ENCODE measurements around the gene TGFBR3.

TGFBR3 gene

DNA sequence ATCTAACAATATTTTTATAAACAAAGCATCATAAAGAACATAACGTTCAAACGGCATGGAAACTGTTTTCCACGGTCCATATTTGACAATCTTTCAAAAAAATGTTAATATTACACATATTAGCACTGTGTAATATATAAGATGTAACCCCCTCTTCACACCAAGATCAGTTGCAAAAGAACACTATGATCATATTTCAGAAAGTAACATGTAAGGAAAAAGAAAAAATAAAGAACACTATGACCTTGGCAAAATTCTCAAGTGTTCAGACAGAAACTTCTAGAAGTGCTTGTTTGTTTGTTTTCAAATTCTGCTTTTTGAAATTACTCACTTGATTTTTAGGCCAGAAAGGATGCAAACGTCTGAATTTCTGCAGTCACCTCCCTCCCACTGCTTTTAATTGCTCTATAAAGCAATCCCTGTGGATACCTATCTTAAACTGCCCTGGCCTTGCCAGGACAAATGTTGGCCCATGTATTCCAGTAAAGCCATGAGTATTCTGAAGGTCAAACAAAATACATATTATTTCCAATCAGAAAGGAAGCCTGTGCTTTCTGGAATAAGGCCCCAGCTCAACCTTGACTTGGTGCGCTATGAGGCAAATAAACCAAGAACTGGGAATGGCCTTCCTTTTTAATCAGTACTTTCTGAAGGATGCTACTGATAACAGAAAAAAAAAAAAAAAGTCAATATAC, 68.6 kb downstream of the TGFBR3 start:
- in situ Hi-C loops (cut with MboI; ENCODE audit: low sequenced_read_pairs) = no loop called here
- H3K27me3 ChIP-seq (ENCODE audit: low read depth) = no peaks in the 10 kb centered on the region

DNA sequence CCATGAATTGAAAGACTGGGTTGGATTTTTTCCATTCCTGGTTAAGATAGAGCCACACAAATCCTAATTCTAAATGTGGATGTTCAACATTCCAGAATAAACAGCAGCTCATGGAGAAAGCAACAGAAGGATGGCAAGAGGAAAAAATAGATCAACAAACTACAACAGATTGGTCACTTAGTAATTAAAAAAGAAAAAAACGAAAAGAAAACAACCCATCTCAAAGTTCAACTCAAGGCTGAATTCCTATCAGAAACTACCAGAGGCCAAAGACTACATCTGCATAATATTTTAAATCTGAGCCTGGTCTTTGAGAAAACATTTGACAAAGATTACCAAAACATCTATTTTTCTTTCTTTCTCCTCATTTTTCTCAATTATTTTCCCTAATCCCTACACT, 69.9 kb downstream of the TGFBR3 start:
- Histone ChIP-seq H3K27me3 (ENCODE audit: low read depth) (no peaks in the 10 kb centered on the region), H3K36me3 (replicated peaks) (no peaks in the 10 kb centered on the region), H3K4me3 (no peak overlapping the region), H3K9me3 (no peaks in the 10 kb centered on the region), H3K4me1 (peaks cover 18% of the 10 kb centered on the region)
- DNase-seq (ENCODE audit: low spot score in 2 of 2) = no peak
- in situ Hi-C loops (cut with MboI; ENCODE audit: low sequenced_read_pairs) = no loop called here

More for the DNA sequence above, 68.6 kb downstream of the TGFBR3 start:
- Histone ChIP-seq H3K36me3 (replicated peaks) (no peaks in the 10 kb centered on the region), H3K4me3 (no peak overlapping the region), H3K4me1 (peaks cover 12% of the 10 kb centered on the region), H3K9me3 (no peaks in the 10 kb centered on the region)
- no peak for DNase-seq (ENCODE audit: low spot score in 2 of 2)

DNA sequence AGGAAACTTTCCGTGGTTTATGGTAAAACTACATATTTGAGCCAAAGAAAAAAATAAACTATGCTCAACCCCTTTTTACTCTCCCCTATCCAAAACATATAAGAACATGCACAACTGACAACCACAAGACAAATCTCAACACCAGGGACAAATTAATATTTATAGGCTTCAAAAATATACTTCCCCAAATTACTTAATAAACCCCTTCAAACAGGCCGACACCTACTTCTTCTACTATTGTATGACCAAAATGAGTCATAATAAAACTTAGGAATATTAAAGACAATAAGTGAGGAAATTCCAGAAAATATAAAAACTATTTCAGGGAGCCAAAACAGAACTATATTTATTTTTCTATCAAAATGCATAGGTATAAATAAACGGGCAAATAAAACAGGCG, 71.5 kb downstream of the TGFBR3 start:
- Histone ChIP-seq H3K27me3 (ENCODE audit: low read depth) (no peaks in the 10 kb centered on the region), H3K36me3 (replicated peaks) (no peaks in the 10 kb centered on the region), H3K4me1 (peaks cover 11% of the 10 kb centered on the region), H3K4me3 (no peak overlapping the region), H3K9me3 (no peaks in the 10 kb centered on the region)
- DNase-seq (ENCODE audit: low spot score in 2 of 2) = no peak
- in situ Hi-C loops (cut with MboI; ENCODE audit: low sequenced_read_pairs) = no loop called here

DNA sequence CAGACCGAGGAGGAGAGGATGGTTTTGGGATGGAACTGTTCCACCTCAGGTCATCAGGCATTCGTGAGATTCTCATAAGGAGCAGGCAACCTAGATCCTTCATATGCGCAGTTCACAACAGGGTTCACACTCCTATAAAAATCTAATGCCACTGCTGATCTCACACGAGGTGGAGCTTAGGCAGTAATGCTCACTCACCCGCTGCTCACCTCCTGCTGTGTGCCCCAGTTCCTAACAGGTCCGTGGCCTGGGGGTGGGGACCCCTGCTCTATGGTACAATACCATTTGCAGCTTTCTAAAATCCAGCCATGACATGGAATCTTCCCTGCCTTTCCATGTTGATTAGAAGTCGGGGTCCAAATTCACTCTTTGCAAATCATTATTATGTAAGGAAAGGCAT, 72.1 kb downstream of the TGFBR3 start:
- H3K4me1 ChIP-seq = peaks cover 9% of the 10 kb centered on the region
- H3K27me3 ChIP-seq (ENCODE audit: low read depth) = no peaks in the 10 kb centered on the region
- H3K9me3 ChIP-seq = no peaks in the 10 kb centered on the region
- no peak overlapping the region for H3K4me3 ChIP-seq
- no peak for DNase-seq (ENCODE audit: low spot score in 2 of 2)
- H3K36me3 ChIP-seq (replicated peaks) = no peaks in the 10 kb centered on the region
- in situ Hi-C loops (cut with MboI; ENCODE audit: low sequenced_read_pairs) = no loop called here

DNA sequence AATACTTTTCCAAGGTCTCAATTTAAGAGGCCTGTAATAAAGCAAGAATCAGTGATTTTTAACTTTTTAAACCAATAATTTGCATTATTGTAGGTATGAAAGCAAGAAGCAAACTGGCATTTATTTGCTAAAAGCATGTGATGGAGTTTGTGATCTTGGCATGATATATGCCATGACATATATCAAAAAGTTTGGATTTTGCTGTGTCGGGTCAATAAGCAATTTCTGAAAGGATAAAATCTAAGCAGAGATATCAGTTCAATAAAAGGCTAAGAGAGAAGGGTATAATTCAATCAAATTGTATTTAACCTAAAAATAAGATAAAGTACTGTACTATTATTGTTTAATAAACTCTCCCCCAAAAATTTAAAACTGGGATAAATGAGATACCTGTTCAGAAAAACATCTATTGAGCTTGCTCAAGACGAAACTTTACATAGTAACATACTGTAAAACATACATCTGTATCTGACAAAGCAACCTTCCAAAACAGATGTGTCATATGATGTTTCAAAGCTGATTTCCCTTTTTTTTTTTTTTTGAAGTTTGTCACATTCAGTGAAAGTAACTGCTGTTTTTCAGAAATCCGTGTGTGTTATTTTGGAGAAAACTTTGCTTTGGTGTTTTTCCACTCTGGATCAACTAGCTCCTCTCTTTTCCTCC, 74.5 kb downstream of the TGFBR3 start:
- no peaks in the 10 kb centered on the region for H3K36me3 ChIP-seq (replicated peaks)
- no peak for DNase-seq (ENCODE audit: low spot score in 2 of 2)
- H3K27me3 ChIP-seq (ENCODE audit: low read depth) = no peaks in the 10 kb centered on the region
- in situ Hi-C loops (cut with MboI; ENCODE audit: low sequenced_read_pairs) = no loop called here
- H3K9me3 ChIP-seq = no peaks in the 10 kb centered on the region
- H3K4me1 ChIP-seq = peaks cover 6% of the 10 kb centered on the region; the same call in 1 of the 2 replicates
- H3K4me3 ChIP-seq = no peak overlapping the region

DNA sequence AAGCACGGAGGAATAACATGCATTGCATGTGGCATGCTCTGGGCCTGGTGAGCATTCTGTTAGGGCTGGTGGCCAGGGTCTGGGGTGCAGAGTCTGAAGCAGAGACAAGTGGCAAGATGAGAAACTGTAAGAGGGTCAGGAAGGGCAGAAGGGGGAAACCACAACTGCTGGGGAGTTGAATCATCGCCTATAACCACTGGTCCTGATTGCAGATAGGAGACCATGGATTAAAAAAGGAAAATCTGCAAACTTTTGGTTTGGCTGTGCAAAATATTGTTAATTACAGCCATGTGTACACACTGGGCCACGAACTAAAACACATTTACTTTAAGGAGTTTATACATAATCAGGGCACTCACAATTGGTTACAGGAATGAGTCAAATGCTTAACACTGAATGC, 76.6 kb downstream of the TGFBR3 start:
- Histone ChIP-seq H3K36me3 (replicated peaks) (no peaks in the 10 kb centered on the region), H3K4me3 (no peak overlapping the region), H3K4me1 (peaks cover 6% of the 10 kb centered on the region; the same call in 1 of the 2 replicates), H3K27me3 (ENCODE audit: low read depth) (no peaks in the 10 kb centered on the region), H3K9me3 (no peaks in the 10 kb centered on the region)
- in situ Hi-C loops (cut with MboI; ENCODE audit: low sequenced_read_pairs) = no loop called here
- DNase-seq (ENCODE audit: low spot score in 2 of 2) = no peak

DNA sequence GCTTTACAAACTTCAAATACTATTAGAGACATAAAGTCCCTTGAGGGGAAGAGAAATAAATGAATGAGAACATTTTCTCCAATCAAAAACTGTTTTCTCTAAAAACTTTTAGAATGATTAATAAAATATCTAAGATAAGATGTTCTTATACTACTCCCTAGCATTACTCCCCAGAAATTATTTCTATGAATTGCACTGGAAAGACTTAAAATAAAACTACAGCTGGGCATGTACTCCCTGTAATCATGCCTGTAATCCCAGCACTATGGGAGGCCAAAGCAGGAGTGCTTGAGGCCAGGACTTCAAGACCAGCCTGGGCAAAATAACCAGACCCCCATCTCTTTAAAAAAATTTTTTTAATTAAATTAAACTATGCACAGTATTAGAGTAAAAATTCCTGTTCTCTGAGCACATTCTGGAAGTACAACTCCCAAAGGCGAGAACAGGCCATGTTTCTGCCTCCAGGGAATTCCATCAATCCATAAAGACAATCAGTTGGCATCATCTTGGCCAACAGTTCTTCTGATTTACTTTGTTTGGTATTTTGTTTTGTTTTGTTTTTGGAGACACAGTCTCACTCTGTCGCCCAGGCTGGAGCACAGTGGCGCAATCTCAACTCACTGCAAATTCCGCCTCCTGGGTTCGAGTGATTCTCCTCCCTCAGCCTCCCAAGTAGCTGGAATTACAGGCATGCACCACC, 77.9 kb downstream of the TGFBR3 start:
- Histone ChIP-seq H3K4me1 (peaks cover 6% of the 10 kb centered on the region; the same call in 1 of the 2 replicates), H3K9me3 (no peaks in the 10 kb centered on the region), H3K36me3 (replicated peaks) (no peaks in the 10 kb centered on the region), H3K27me3 (ENCODE audit: low read depth) (no peaks in the 10 kb centered on the region), H3K4me3 (no peak overlapping the region)
- DNase-seq (ENCODE audit: low spot score in 2 of 2) = no peak
- in situ Hi-C loops (cut with MboI; ENCODE audit: low sequenced_read_pairs) = no loop called here

DNA sequence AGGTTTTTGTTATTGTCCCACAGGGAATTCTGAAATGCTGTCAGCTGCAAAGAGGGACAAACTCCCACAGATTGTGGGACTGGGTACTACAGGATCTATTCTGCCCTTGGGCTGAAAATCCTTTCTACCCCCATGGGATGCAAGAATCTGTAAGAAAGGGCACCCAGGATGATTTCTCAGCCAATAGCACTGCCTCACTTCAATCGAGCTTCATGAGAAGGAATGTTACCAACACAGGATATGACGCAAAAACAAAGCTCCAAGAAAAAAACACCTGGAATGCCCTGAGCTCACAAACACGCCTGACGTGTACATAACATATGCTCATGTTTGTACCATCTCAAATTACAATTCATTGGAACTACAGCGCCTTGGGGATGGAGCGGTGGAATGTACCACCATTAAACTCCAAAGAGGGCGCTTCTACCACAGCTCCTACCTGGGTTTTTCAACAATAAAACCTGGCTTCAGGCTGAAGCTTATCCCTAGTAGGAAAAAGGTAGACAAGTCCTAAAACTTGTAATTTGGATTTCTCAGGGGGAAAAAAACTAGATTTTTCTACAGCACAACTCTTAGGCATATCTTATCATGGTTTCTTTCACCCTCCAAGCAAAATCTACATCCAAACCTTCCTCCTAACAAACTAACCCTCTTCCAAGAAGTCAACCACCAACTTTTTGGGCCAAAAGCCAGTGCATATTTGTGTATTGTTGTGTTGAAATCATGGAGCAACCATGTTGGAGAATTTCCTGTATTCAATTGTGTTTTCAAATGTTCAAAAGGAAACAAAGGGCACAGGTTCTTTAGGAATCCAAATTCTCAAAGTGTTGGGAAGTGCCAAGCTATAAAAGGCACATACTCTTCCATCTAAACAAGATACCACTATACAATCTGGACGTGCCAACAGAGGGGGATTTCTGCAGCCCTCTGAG, 78.9 kb downstream of the TGFBR3 start:
- in situ Hi-C loops (cut with MboI; ENCODE audit: low sequenced_read_pairs) = no loop called here
- DNase-seq (ENCODE audit: low spot score in 2 of 2) = no peak
- H3K4me1 ChIP-seq = peaks cover 3% of the 10 kb centered on the region; the same call in 1 of the 2 replicates
- H3K4me3 ChIP-seq = no peak overlapping the region
- H3K27me3 ChIP-seq (ENCODE audit: low read depth) = no peaks in the 10 kb centered on the region
- no peaks in the 10 kb centered on the region for H3K36me3 ChIP-seq (replicated peaks)
- no peaks in the 10 kb centered on the region for H3K9me3 ChIP-seq

DNA sequence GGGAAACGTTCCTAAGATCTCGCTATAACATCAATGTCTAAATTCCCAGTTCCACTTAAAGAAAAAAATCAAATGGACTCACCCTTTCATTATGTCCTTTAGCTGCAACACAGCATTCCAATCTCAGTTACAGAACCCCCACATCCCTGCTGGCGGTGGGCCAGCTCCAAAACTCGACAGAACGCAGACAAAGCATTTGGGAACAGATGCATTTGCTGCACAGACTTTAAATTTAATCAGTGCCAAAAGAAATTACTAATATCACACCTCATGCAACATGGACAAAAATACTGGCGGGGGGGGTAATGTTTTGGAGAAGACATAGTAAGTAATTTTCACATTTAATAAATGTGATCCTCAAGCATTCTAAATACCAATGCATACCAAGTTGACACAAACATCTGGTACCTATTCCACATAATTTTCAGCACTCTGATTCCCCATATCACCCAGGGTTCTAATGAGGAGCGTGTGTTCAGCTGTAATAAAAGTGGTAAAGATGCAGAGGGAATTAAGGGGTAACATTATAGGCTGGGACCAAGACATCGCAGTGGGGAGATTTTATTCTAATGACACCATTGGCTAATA, 79.7 kb downstream of the TGFBR3 start:
- in situ Hi-C loops (cut with MboI; ENCODE audit: low sequenced_read_pairs) = no loop called here
- H3K4me1 ChIP-seq = no peaks in the 10 kb centered on the region
- H3K36me3 ChIP-seq (replicated peaks) = no peaks in the 10 kb centered on the region
- no peaks in the 10 kb centered on the region for H3K27me3 ChIP-seq (ENCODE audit: low read depth)
- no peak overlapping the region for H3K4me3 ChIP-seq
- no peak for DNase-seq (ENCODE audit: low spot score in 2 of 2)
- H3K9me3 ChIP-seq = no peaks in the 10 kb centered on the region

DNA sequence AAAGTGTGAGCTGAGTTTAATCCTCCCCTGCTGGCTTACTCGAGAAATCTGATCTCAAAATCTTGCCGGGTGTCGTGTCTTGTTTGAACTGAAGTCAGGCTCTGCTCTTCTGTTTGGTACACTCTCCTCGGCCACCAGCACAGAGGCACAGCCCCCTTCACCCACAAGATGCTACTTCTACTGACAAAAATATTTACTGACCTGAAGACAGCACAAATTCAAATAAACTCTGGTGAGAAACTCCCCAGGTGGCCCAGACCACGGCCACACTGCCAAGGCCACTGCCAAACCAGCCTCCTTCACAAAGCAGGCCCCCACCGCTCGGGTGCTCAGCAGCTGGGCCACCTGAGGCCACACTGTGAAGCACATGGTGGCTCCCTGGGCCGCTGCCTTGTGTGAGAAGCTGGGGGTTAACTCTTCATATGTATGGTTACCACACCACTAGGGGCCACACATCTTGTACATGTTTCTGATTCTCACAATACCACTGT, 80.6 kb downstream of the TGFBR3 start:
- no peaks in the 10 kb centered on the region for H3K4me1 ChIP-seq
- DNase-seq (ENCODE audit: low spot score in 2 of 2) = no peak
- H3K36me3 ChIP-seq (replicated peaks) = no peaks in the 10 kb centered on the region
- no peaks in the 10 kb centered on the region for H3K27me3 ChIP-seq (ENCODE audit: low read depth)
- H3K9me3 ChIP-seq = no peaks in the 10 kb centered on the region
- no peak overlapping the region for H3K4me3 ChIP-seq
- in situ Hi-C loops (cut with MboI; ENCODE audit: low sequenced_read_pairs) = no loop called here

DNA sequence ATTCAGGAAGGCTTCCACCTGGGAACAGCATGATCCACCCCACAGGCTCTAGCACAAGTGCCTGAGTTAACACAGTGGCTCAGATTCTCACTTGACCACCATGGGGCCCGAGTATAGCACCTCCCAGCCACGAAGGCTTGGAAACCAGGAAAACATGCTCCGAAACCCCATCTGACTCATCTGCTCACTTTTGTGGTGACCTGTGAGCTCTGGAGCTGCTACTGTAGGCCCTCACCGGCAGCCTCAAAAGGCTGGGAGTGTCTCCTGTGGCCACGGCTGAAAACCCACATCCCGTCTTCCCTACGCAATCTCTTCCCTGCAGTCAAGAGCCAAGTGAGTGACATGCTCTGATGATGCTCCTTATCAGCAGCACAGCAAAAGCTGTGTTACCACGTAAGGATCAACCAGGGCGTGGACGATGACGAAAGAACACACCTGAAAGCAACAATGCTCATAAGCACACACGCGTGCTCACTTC, 81.4 kb downstream of the TGFBR3 start:
- no peaks in the 10 kb centered on the region for H3K4me1 ChIP-seq
- in situ Hi-C loops (cut with MboI; ENCODE audit: low sequenced_read_pairs) = no loop called here
- no peak for DNase-seq (ENCODE audit: low spot score in 2 of 2)

DNA sequence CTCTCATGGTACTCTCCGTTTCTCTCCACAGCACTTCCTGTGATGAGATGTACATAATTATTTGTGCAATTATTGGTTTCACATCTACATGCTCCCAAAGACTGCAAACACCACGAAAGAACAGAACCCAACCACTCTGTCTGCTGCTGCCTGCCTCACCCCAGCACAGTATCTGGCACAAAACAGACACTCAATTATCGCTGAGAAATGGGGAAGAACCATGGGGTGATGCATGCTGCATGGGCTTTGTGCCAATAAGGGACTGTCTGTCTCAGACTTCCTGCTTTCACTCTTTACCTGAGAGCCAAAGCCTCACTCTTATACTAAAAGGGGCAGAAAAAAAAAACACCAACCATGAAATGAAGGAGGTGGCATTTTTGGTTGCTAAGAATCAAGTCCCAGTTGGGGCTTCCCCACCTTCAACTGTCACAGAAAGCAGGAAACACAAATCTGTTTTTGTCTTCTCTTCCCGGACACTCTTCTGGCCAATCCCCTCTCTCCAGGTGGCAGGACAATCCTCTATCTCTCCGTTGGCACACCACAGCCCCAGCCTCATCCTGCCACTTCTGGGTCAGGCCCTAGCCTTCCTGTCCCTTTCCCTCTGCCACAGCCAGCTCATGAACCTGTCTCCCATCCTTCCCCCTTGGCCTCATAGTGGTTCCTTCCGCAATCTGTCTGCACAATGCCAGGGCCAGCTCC, 82.0 kb downstream of the TGFBR3 start:
- Histone ChIP-seq H3K27me3 (ENCODE audit: low read depth) (no peaks in the 10 kb centered on the region), H3K4me3 (no peak overlapping the region), H3K4me1 (no peaks in the 10 kb centered on the region), H3K9me3 (no peaks in the 10 kb centered on the region), H3K36me3 (replicated peaks) (no peaks in the 10 kb centered on the region)
- no peak for DNase-seq (ENCODE audit: low spot score in 2 of 2)
- in situ Hi-C loops (cut with MboI; ENCODE audit: low sequenced_read_pairs) = no loop called here

More for the DNA sequence above, 81.4 kb downstream of the TGFBR3 start:
- no peaks in the 10 kb centered on the region for H3K9me3 ChIP-seq
- H3K36me3 ChIP-seq (replicated peaks) = no peaks in the 10 kb centered on the region
- no peaks in the 10 kb centered on the region for H3K27me3 ChIP-seq (ENCODE audit: low read depth)
- H3K4me3 ChIP-seq = no peak overlapping the region
